H1 (cell line): ENCODE results near the gene SEMA6D.

Source experiments
- ATF2 ChIP-seq: IDR thresholded peaks from 2 replicates; pipeline ENCODE4 v1.6.1; 2012; ENCODE audit warnings: low read length, inconsistent platforms
- BACH1 ChIP-seq: IDR thresholded peaks from 2 replicates; pipeline ENCODE4 v1.6.1; 2012; ENCODE audit warnings: low read length, improper control_type of control experiment
- CTCF ChIP-seq, 3 experiments: IDR thresholded peaks; 1 replicate in 2 of 3; 2 replicates in 1 of 3; pipeline versions ENCODE4 v1.5.1 to v1.6.1; 2011; ENCODE audit warnings: low read length in 3 of 3, mild to moderate bottlenecking in 3 of 3, inconsistent platforms in 2 of 3, low read depth in 1 of 3, moderate library complexity in 1 of 3; ENCODE audit not compliant: insufficient read depth in 1 of 3; ENCODE audit errors: control extremely low read depth in 1 of 3
- EP300 ChIP-seq, 2 experiments: IDR thresholded peaks; 1 replicate in 1 of 2; 2 replicates in 1 of 2; pipeline ENCODE4 v1.6.1; 2011 to 2012; ENCODE audit warnings: low read depth in 2 of 2, low read length in 2 of 2, mild to moderate bottlenecking in 2 of 2, borderline replicate concordance in 1 of 2, inconsistent platforms in 1 of 2, moderate library complexity in 1 of 2
- POLR2A ChIP-seq, 2 experiments: IDR thresholded peaks; 1 replicate in 1 of 2; 2 replicates in 1 of 2; pipeline ENCODE4 v1.6.1; 2011; ENCODE audit warnings: low read depth in 2 of 2, low read length in 2 of 2, mild to moderate bottlenecking in 2 of 2; ENCODE audit errors: control extremely low read depth in 1 of 2
- POLR2AphosphoS5 ChIP-seq: IDR thresholded peaks from 2 replicates; pipeline ENCODE4 v1.6.1; 2011; ENCODE audit warnings: low read depth, low read length
- RAD21 ChIP-seq, 2 experiments: IDR thresholded peaks in 1 of 2; conservative IDR thresholded peaks in 1 of 2; 2 replicates each; pipeline ENCODE4 v1.6.1; 2011; ENCODE audit warnings: low read depth in 2 of 2, low read length in 2 of 2, improper control_type of control experiment in 1 of 2, inconsistent platforms in 1 of 2, mild to moderate bottlenecking in 1 of 2, moderate library complexity in 1 of 2

- no peak for TF ChIP-seq ATF2
- no peak for TF ChIP-seq EP300 (IDR thresholded peaks at IDR 0.05; ENCODE audit: borderline replicate concordance in 1 of 2, low read depth in 2 of 2, low read length in 2 of 2)
- TF ChIP-seq RAD21 (IDR thresholded peaks at IDR 0.05 in 1 of 2, conservative IDR thresholded peaks at IDR 0.05 in 1 of 2; ENCODE audit: low read depth in 2 of 2, low read length in 2 of 2) = peak; percentile 20 to 43; a peak in 2 of 4 replicates
- TF ChIP-seq CTCF (IDR thresholded peaks at IDR 0.05; ENCODE audit: control extremely low read depth in 1 of 3, insufficient read depth in 1 of 3, low read depth in 1 of 3, low read length in 3 of 3) = peak in 1 of 3 experiments; percentile 12; a peak in 1 of 4 replicates
- no peak for TF ChIP-seq POLR2AphosphoS5
- TF ChIP-seq BACH1 = no peak
- TF ChIP-seq POLR2A (IDR thresholded peaks at IDR 0.05; ENCODE audit: control extremely low read depth in 1 of 2, low read depth in 2 of 2, low read length in 2 of 2) = no peak
These were observed 32.0 kb upstream of the SEMA6D start for GRCh38 chr15:47685141-47685870.
